HepG2 (cell line): ENCODE data around the gene SEMA3B. TPM values are rescaled to one million over a fixed set of nuclear protein-coding genes. Genes with fewer than 3 reads are reported as not detected.

Source experiments
- ATAC-seq: fragments of 200-7000 bp; cut with Tn5 transposase; 3 replicates; pipeline ENCODE4 v1.9.1; 2020; ENCODE audit warnings: mild to moderate bottlenecking, moderate library complexity
- BruUV-seq: library from RNA; stranded (reverse); fragments of 400-500 nt; replicated peaks from 2 replicates; lab custom pipeline; 2021; lab: Mats Ljungman, UMichigan
- CTCF ChIA-PET: fragments of 300-600 bp; formaldehyde crosslinking; extraction: SDS; loops from one replicate; lab custom pipeline; 2021; ENCODE audit warnings: low total read pairs, inconsistent platforms, low intra/inter-chr PET ratio; lab: Yijun Ruan, JAX
- POLR2A ChIA-PET: fragments of 350-600 bp; sonication (Branson Sonifier 250); formaldehyde crosslinking; loops from one replicate; lab custom pipeline; 2020; ENCODE audit warnings: antibody characterized with exemption, inconsistent platforms; lab: Yijun Ruan, JAX
- DNase-seq: peaks from one replicate; pipeline ENCODE4 v3.0.0-alpha.2; 2015; ENCODE audit warnings: low spot score
- FAIRE-seq: peaks from 3 replicates; lab custom pipeline; 2011; peaks lifted over from hg19 to GRCh38; lab: Jason Lieb, UNC
- H2AFZ ChIP-seq: one replicate; pipeline ENCODE4 v1.6.1; 2011; ENCODE audit warnings: low read length, inconsistent platforms
- H3K27ac ChIP-seq: fragments of 300-600 bp; 3 replicates; pipeline ENCODE4 v1.8.0; 2011; ENCODE audit warnings: mixed run types, mild to moderate bottlenecking, mixed read lengths, low read length, inconsistent platforms; ENCODE audit not compliant: insufficient read depth; ENCODE audit errors: extremely low read length
- H3K27me3 ChIP-seq, 2 experiments: fragments of 200-600 bp in 1 of 2; 2 replicates in 1 of 2; 3 replicates in 1 of 2; pipeline versions ENCODE4 v1.6.0 to v1.8.0; 2011; ENCODE audit warnings: low read length in 2 of 2, mild to moderate bottlenecking in 2 of 2, moderate library complexity in 2 of 2, inconsistent platforms in 1 of 2; ENCODE audit not compliant: insufficient read depth in 2 of 2, control insufficient read depth in 1 of 2
- H3K36me3 ChIP-seq, 2 experiments: fragments of 200-600 bp in 1 of 2; replicated peaks in 1 of 2; 2 replicates in 1 of 2; 3 replicates in 1 of 2; pipeline versions ENCODE4 v1.5.1 to v1.8.0; 2011; ENCODE audit warnings: low read length in 2 of 2, inconsistent platforms in 1 of 2; ENCODE audit not compliant: insufficient read depth in 2 of 2, control insufficient read depth in 1 of 2
- H3K4me1 ChIP-seq: 2 replicates; pipeline ENCODE4 v1.5.1; 2012; ENCODE audit warnings: low read length, inconsistent platforms; ENCODE audit not compliant: insufficient read depth
- H3K4me2 ChIP-seq: 2 replicates; pipeline ENCODE4 v1.6.0; 2011; ENCODE audit warnings: low read depth, low read length, inconsistent platforms
- H3K4me3 ChIP-seq, 3 experiments: fragments of 200-600 bp in 1 of 3; sonication (generic), shearing (Covaris generic) in 1 of 3; replicated peaks in 1 of 3; 2 replicates each; pipeline ENCODE4 v1.5.1; 2011 to 2016; ENCODE audit warnings: low read length in 3 of 3, inconsistent platforms in 2 of 3, low read depth in 2 of 3, mild to moderate bottlenecking in 2 of 3, control low read depth in 1 of 3, mixed read lengths in 1 of 3; ENCODE audit not compliant: insufficient read depth in 1 of 3
- H3K79me2 ChIP-seq: one replicate; pipeline ENCODE4 v1.6.1; 2011; ENCODE audit warnings: low read length, inconsistent platforms; ENCODE audit not compliant: insufficient read depth
- H3K9ac ChIP-seq: 2 replicates; pipeline ENCODE4 v1.6.0; 2011; ENCODE audit warnings: mild to moderate bottlenecking, low read depth, low read length, inconsistent platforms; ENCODE audit not compliant: insufficient read depth
- H3K9me3 ChIP-seq: 2 replicates; pipeline ENCODE4 v1.5.1; 2012; ENCODE audit warnings: mild to moderate bottlenecking, low read length
- H4K20me1 ChIP-seq: 2 replicates; pipeline ENCODE4 v1.6.0; 2011; ENCODE audit warnings: inconsistent platforms, mild to moderate bottlenecking, low read length, moderate library complexity; ENCODE audit not compliant: insufficient read depth
- MTA1 ChIP-seq: sonication (generic); formaldehyde crosslinking; IDR thresholded peaks from 2 replicates; pipeline ENCODE4 v1.4.0; 2020; ENCODE audit warnings: missing genetic modification reagents, mild to moderate bottlenecking, borderline replicate concordance
- MXD1 ChIP-seq: sonication (generic); formaldehyde crosslinking; IDR thresholded peaks from 2 replicates; pipeline ENCODE4 v1.4.0; 2020; ENCODE audit warnings: mild to moderate bottlenecking, missing genetic modification reagents
- NFE2L1 ChIP-seq: sonication (generic); formaldehyde crosslinking; IDR thresholded peaks from 2 replicates; pipeline ENCODE4 v1.4.0; 2020; ENCODE audit warnings: missing genetic modification reagents, mild to moderate bottlenecking, borderline replicate concordance
- ZC3H4 ChIP-seq: sonication (generic); formaldehyde crosslinking; IDR thresholded peaks from 2 replicates; pipeline ENCODE4 v1.4.0; 2020; ENCODE audit warnings: missing genetic modification reagents, borderline replicate concordance
- ZNF768 ChIP-seq: sonication (generic); formaldehyde crosslinking; IDR thresholded peaks from 2 replicates; pipeline ENCODE4 v1.4.0; 2020; ENCODE audit warnings: missing genetic modification reagents
- ZNF891 ChIP-seq: sonication (generic); formaldehyde crosslinking; IDR thresholded peaks from 2 replicates; pipeline ENCODE4 v1.5.0; 2020; ENCODE audit warnings: mild to moderate bottlenecking, missing genetic modification reagents
- WGBS: methylation state at CpG from one replicate; pipeline ENCODE4 v1.1.6; 2017; ENCODE audit warnings: low lambda C conversion rate; 5-methylcytosine and 5-hydroxymethylcytosine counted together
- in situ Hi-C: cut with HindIII; loops from 2 replicates; pipeline ENCODE4 v1.10.0; 2017; ENCODE audit warnings: low pct_unique_long_range_greater_than_20kb; ENCODE audit not compliant: extremely low pct_ligation_motif_present
- intact Hi-C: fragments of 100-400 bp; cut with micrococcal nuclease; formaldehyde crosslinking; loops from one replicate; pipeline ENCODE4 v1.10.0; 2022; ENCODE audit not compliant: unreplicated experiment
- polyA plus RNA-seq, 8 experiments: library from polyadenylated mRNA; depleted of rRNA in 3 of 8; stranded (reverse) in 7 of 8; unstranded in 1 of 8; fragments of >200 nt; fragmentation: Illumina TruSeq in 4 of 8; extraction: Trizol in 4 of 8; gene quantifications; 2 replicates each; pipeline versions ENCODE4 v1.2.1 to v1.2.3, GENCODE V29; 2011 to 2016; ENCODE audit warnings: low read depth in 4 of 8, missing spikeins in 1 of 8, mixed read lengths in 1 of 8; ENCODE audit not compliant: insufficient read depth in 1 of 8
- total RNA-seq, 5 experiments: library from RNA; depleted of rRNA; stranded (reverse); fragments of >200 nt; fragmentation: Illumina TruSeq; extraction: Trizol; gene quantifications; 2 replicates each; pipeline ENCODE4 v1.2.3, GENCODE V29; 2016; ENCODE audit warnings: low read depth in 1 of 5

SEMA3B gene
- total and polyA plus RNA-seq, 2 of the 13 experiments (the other 11 are each of a cell fraction or from before 2014, with no cell fraction given), result 93.2 to 158 TPM

GRCh38 chr3:50297896-50298725, 29.2 kb downstream of the SEMA3B start:
- 24% methylated on average over 6 of the region's 9 CpGs for WGBS
- peak overlapping the region; percentile 87 for H3K4me2 ChIP-seq
- no peak overlapping the region for H2AFZ ChIP-seq
- H3K9ac ChIP-seq, result peak overlapping the region; percentile 79
- H3K4me3 ChIP-seq, result peak overlapping the region; percentile 66 to 91 (median 89)
- H4K20me1 ChIP-seq, result peaks cover 11% of the 10 kb centered on the region
- peaks cover 1 to 3% of the 10 kb centered on the region in 2 experiments; a peak in 2 of 5 replicates for H3K36me3 ChIP-seq
- H3K27ac ChIP-seq, result peak overlapping the region; percentile 73
- CTCF ChIA-PET, result no interaction called here
- no peaks in the 10 kb centered on the region for H3K9me3 ChIP-seq
- H3K27me3 ChIP-seq, result no peaks in the 10 kb centered on the region; a peak in 1 of 5 replicates
- in situ Hi-C loops, result no loop called here
- FAIRE-seq, result peak; percentile 15
- no peak for DNase-seq
- intact Hi-C loops, result no loop called here
- BruUV-seq, result no TSS peak
- peaks cover 35% of the 10 kb centered on the region for H3K79me2 ChIP-seq
- POLR2A ChIA-PET, result interaction anchor here (0.8 to 7.9 kb wide), 11 partner anchors 12 to 102 kb away, joined by 3 to 222 read pairs (median 9); partner anchors contain the start of genes GNAI2, HYAL2 and TUSC2
- ATAC-seq, result peak; percentile 2; the same call in 1 of the 3 replicates
- H3K4me1 ChIP-seq, result peaks cover 56% of the 10 kb centered on the region
- TF ChIP-seq NFE2L1 (CRISPR knock-in tag) (no peak), ZNF768 (0 out of 2 replicates have a peak, but pooled peaks have one; percentile 20), MTA1 (CRISPR knock-in tag) (no peak), MXD1 (CRISPR knock-in tag) (0 out of 2 replicates have a peak, but pooled peaks have one; percentile 4), ZNF891 (0 out of 2 replicates have a peak, but pooled peaks have one; percentile 2), ZC3H4 (CRISPR knock-in tag) (0 out of 2 replicates have a peak, but pooled peaks have one; percentile 42)
